Lower lobe of right lung (tissue), 2 donors: ENCODE data around the gene CEP89. TPM values are rescaled to one million over a fixed set of nuclear protein-coding genes. Genes with fewer than 3 reads are reported as not detected.
"Not testable (repeated sequence)": the region's sequence is repeated elsewhere in the genome, so short reads cannot be mapped to it uniquely, and the experiment has no call there.

Experiments used
- ATAC-seq, 2 donors: fragments of 200-7000 bp; cut with Tn5 transposase; one replicate each; pipeline ENCODE4 v1.9.1; 2020 to 2022; ENCODE audit warnings: mild to moderate bottlenecking in 2 of 2, moderate library complexity in 2 of 2
- DNase-seq: peaks from one replicate; pipeline ENCODE4 v3.0.0-alpha.2; 2020
- H3K27ac ChIP-seq: fragments of 200-600 bp; one replicate; pipeline ENCODE4 v1.8.0; 2022
- H3K27me3 ChIP-seq: fragments of 200-600 bp; one replicate; pipeline ENCODE4 v1.8.0; 2022; ENCODE audit warnings: low read depth
- H3K36me3 ChIP-seq: fragments of 200-600 bp; one replicate; pipeline ENCODE4 v1.8.0; 2022; ENCODE audit warnings: mild to moderate bottlenecking
- H3K4me1 ChIP-seq: fragments of 200-600 bp; one replicate; pipeline ENCODE4 v1.8.0; 2022
- H3K4me3 ChIP-seq: fragments of 200-600 bp; one replicate; pipeline ENCODE4 v1.8.0; 2022; ENCODE audit warnings: mild to moderate bottlenecking
- H3K9me3 ChIP-seq: fragments of 200-600 bp; one replicate; pipeline ENCODE4 v1.8.0; 2022
- intact Hi-C: fragments of 100-400 bp; cut with DNase I; formaldehyde crosslinking; loops from one replicate; pipeline ENCODE4 v1.11.0; 2022
- total RNA-seq: library from RNA; stranded (reverse); fragmentation: NEBNext Ultra II Directional; extraction: Animal tissue kit (Norgen Biotek cat#: 25700); gene quantifications from one replicate; pipeline ENCODE4 v1.2.1, GENCODE V29; 2021
- TF ChIP-seq, protein P1 (sequence below): fragments of 200-600 bp; IDR thresholded peaks from one replicate; pipeline ENCODE4 v1.8.0; 2022; ENCODE audit warnings: antibody characterized with exemption, mild to moderate bottlenecking
- donor health status: DM: no; HTN: yes; CAD: no; lungs with severe emphysema.

CEP89 gene
- total RNA-seq, 1 donor from 2014 or later = 19.8 TPM

DNA sequence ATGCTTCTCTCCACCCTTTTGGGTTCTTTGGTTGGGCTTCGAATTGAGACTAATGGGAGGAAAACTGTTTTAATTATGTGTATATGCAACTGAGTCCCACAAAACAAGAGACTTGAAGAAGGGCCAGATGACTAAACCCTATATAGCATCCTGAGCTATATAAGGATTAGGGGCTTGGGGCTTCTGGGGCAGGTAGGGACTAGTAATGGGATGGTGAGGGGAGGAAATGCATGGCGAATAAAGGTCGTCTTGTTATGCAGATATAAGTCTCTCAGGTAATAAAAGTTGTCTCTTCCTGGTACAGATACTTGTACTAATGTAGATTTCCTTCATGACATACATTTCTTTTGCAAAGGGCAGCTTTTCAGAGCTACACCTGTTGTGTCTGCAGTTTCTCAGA, 99.4 kb downstream of the CEP89 start:
- TF ChIP-seq, protein P1, sequence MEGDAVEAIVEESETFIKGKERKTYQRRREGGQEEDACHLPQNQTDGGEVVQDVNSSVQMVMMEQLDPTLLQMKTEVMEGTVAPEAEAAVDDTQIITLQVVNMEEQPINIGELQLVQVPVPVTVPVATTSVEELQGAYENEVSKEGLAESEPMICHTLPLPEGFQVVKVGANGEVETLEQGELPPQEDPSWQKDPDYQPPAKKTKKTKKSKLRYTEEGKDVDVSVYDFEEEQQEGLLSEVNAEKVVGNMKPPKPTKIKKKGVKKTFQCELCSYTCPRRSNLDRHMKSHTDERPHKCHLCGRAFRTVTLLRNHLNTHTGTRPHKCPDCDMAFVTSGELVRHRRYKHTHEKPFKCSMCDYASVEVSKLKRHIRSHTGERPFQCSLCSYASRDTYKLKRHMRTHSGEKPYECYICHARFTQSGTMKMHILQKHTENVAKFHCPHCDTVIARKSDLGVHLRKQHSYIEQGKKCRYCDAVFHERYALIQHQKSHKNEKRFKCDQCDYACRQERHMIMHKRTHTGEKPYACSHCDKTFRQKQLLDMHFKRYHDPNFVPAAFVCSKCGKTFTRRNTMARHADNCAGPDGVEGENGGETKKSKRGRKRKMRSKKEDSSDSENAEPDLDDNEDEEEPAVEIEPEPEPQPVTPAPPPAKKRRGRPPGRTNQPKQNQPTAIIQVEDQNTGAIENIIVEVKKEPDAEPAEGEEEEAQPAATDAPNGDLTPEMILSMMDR = no peak
- Histone ChIP-seq H3K4me1 (no peaks in the 10 kb centered on the region), H3K9me3 (no peaks in the 10 kb centered on the region), H3K4me3 (no peak overlapping the region), H3K27me3 (no peaks in the 10 kb centered on the region), H3K27ac (no peak overlapping the region), H3K36me3 (no peaks in the 10 kb centered on the region)
- ATAC-seq (no peak), DNase-seq (no peak)
- intact Hi-C loops = no loop called here

DNA sequence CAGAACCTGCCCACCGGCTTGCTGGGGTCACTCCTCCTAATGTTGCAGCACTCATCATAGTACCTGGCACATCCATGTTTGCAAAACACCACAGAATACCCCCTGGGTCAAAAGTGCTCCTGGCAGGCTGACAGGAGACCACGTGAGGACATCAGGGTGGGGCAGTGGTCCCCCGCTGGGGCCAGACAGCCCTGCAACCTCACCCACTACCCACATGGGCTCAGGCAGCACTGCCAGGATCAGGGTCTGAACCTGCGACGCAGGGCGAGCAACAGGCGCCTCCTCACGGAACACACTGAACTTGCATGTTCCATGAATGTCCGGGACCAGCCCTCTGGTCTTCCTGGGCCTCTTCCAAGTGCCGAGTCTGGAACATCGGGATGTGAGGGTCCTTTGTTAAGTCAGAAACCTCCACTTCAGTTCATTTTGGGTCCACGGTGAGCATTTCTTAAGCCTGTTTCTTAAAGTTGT, 100.7 kb downstream of the CEP89 start:
- Histone ChIP-seq H3K4me1 (no peaks in the 10 kb centered on the region), H3K9me3 (no peaks in the 10 kb centered on the region), H3K27me3 (no peaks in the 10 kb centered on the region), H3K27ac (no peak overlapping the region), H3K4me3 (no peak overlapping the region), H3K36me3 (no peaks in the 10 kb centered on the region)
- TF ChIP-seq, protein P1 = no peak
- intact Hi-C loops = no loop called here
- DNase-seq (no peak), ATAC-seq (no peak)

DNA sequence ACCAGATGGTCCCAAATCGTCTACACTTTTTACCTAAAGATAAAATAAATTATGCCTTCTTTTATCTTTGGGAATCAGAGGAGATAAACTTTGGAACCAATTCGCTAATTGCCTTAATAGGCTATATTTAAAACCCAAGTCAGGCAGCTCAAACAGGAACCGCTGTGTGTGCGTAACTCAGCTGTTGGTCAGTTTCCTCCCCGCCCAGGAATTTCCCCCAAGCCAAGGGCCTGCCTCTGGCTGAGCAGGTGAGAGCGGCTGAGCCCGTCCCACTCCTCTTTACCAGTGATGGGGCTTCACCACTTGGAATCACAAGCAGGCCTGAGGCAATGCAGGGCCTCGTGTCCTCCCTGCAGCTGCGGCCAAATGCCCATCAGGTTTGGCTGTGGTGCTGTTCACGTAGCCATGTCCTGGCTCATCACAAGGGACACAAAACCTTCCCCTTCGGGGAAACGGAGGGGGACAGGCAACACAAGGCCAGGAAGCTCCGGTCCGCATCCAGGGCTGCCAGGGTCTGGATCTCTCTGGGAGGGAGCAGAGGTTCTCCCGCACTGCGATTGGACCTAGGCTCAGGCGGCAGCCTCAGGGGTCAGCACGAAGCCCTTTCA, 101.7 kb downstream of the CEP89 start:
- Histone ChIP-seq H3K27me3 (no peaks in the 10 kb centered on the region), H3K9me3 (no peaks in the 10 kb centered on the region), H3K4me1 (no peaks in the 10 kb centered on the region), H3K4me3 (no peak overlapping the region), H3K27ac (no peak overlapping the region), H3K36me3 (no peaks in the 10 kb centered on the region)
- TF ChIP-seq, protein P1 = no peak
- DNase-seq (no peak), ATAC-seq (no peak)
- intact Hi-C loops = no loop called here

GRCh38 chr19:32869369-32869965, 102.3 kb downstream of the CEP89 start, which contains the start of gene SLC7A9:
Gene SLC7A9 (minus strand): TSS chr19:32869767. CDS start chr19:32868534, 1,233 bp downstream.
- TF ChIP-seq, protein P1 = no peak
- H3K27ac ChIP-seq = no peak within 1 kb of the TSS
- intact Hi-C loops = no loop called here
- no peaks in the 10 kb centered on the region for H3K27me3 ChIP-seq
- no peak within 1 kb of the TSS for H3K4me3 ChIP-seq
- H3K36me3 ChIP-seq = no peaks in the 10 kb centered on the region
- H3K4me1 ChIP-seq = no peaks in the 10 kb centered on the region
- no peak for ATAC-seq
- no peak for DNase-seq
- H3K9me3 ChIP-seq = no peaks in the 10 kb centered on the region

- Histone ChIP-seq H3K4me3 (no peak overlapping the region), H3K27ac (no peak overlapping the region), H3K4me1 (no peaks in the 10 kb centered on the region), H3K36me3 (no peaks in the 10 kb centered on the region), H3K27me3 (no peaks in the 10 kb centered on the region), H3K9me3 (no peaks in the 10 kb centered on the region)
- intact Hi-C loops = no loop called here
- ATAC-seq (no peak), DNase-seq (no peak)
- TF ChIP-seq, protein P1 = no peak
Observed at GRCh38 chr19:32868206-32868950, 103.4 kb downstream of the CEP89 start.

- H3K36me3 ChIP-seq, intact Hi-C loops, H3K4me3 ChIP-seq, ATAC-seq, H3K27me3 ChIP-seq, H3K9me3 ChIP-seq, H3K27ac ChIP-seq, H3K4me1 ChIP-seq, DNase-seq: not testable (repeated sequence)
Observed at GRCh38 chr19:32867436-32867835, 104.3 kb downstream of the CEP89 start.
